ENCODE results near the gene IQCB1. TPM values are rescaled to one million over a fixed set of nuclear protein-coding genes. Genes with fewer than 3 reads are reported as not detected.

The IQCB1 gene
- total and polyA plus RNA-seq, 9 donors: 15.3 to 28.2 (median 20.2) TPM

DNA sequence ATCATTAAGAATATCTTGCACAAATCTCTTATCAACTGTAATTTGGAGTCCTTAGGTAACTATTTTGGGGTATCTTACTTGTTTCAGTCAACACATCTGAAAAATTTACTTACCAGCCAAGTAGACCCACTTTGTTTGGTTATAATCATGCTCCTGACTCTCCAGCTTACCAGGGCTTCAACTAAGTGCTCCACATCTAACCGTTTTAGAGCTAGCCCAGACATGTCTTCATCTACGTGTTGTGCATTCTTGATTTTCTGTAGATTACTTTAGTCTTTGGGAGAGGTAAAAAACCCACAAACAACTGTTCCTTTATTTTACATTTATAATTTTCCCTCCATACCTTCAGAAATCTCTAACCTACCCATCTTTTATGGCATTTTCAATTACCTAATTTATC is 17.4 kb upstream of the IQCB1 start:
- no peak overlapping the region for H3K27ac ChIP-seq
- H3K27me3 ChIP-seq: no peaks in the 10 kb centered on the region
- H3K4me1 ChIP-seq (ENCODE audit: insufficient read depth): no peaks in the 10 kb centered on the region
- TF ChIP-seq EP300 (IDR thresholded peaks at IDR 0.05) (no peak), POLR2A (IDR thresholded peaks at IDR 0.05) (no peak)
- TF ChIP-seq, protein P1, sequence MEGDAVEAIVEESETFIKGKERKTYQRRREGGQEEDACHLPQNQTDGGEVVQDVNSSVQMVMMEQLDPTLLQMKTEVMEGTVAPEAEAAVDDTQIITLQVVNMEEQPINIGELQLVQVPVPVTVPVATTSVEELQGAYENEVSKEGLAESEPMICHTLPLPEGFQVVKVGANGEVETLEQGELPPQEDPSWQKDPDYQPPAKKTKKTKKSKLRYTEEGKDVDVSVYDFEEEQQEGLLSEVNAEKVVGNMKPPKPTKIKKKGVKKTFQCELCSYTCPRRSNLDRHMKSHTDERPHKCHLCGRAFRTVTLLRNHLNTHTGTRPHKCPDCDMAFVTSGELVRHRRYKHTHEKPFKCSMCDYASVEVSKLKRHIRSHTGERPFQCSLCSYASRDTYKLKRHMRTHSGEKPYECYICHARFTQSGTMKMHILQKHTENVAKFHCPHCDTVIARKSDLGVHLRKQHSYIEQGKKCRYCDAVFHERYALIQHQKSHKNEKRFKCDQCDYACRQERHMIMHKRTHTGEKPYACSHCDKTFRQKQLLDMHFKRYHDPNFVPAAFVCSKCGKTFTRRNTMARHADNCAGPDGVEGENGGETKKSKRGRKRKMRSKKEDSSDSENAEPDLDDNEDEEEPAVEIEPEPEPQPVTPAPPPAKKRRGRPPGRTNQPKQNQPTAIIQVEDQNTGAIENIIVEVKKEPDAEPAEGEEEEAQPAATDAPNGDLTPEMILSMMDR (IDR thresholded peaks at IDR 0.05): no peak
- no peak for DNase-seq
- intact Hi-C loops (cut with DNase I): no loop called here
- no peaks in the 10 kb centered on the region for H3K36me3 ChIP-seq
- H3K9me3 ChIP-seq: no peaks in the 10 kb centered on the region
- H3K4me3 ChIP-seq: no peak overlapping the region
- 90 to 94% (median 92%) methylated on average over 2 of the region's 2 CpGs for WGBS, 3 donors

DNA sequence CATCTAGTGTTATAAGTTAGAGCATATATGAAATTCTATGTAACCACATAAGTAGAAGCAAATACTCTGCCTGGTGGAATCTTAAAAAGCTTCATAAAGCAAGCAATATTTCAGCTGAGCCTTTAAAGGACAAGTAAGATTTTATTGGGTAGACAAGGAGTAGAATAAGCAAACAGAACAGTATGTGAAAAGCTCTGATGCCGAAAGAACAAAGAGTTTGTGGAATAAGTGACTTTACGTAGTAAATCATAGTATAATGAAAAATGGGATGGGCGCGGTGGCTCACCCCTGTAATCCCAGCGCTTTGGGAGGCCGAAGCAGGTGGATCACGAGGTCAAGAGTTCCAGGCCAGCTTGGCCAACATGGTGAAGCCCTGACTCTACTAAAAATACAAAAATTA is 10.0 kb upstream of the IQCB1 start:
- H3K4me1 ChIP-seq (ENCODE audit: insufficient read depth): no peaks in the 10 kb centered on the region
- no peak overlapping the region for H3K4me3 ChIP-seq
- WGBS, 3 donors: 94 to 96% (median 95%) methylated on average over 7 of the region's 7 CpGs
- H3K9me3 ChIP-seq: no peaks in the 10 kb centered on the region
- no peak overlapping the region for H3K27ac ChIP-seq
- no peaks in the 10 kb centered on the region for H3K36me3 ChIP-seq
- no peak for DNase-seq
- no peak for TF ChIP-seq EP300 (IDR thresholded peaks at IDR 0.05)
- TF ChIP-seq, protein P1 (IDR thresholded peaks at IDR 0.05): no peak
- TF ChIP-seq POLR2A (IDR thresholded peaks at IDR 0.05): no peak
- intact Hi-C loops (cut with DNase I): no loop called here
- H3K27me3 ChIP-seq: no peaks in the 10 kb centered on the region

DNA sequence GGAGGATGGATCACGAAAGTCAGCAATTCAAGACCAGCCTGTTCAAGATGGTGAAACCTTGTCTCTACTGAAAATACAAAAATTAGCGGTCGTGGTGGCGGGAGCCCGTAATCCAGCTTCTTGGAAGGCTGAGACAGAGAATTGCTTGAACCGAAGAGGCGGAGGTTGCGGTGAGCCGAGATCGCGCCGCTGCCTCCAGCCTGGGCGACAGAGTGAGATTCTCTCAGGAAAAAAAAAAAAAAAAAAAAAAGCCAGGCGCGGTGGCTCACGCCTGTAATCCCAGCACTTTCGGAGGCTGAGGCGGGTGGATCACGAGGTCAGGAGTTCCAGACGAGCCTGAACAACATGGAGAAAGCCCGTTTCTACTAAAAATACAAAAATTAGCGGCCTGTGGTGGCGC is 5.1 kb upstream of the IQCB1 start:
- Histone ChIP-seq H3K4me3 (no peak overlapping the region), H3K4me1 (ENCODE audit: insufficient read depth) (peaks cover 2% of the 10 kb centered on the region), H3K9me3 (no peaks in the 10 kb centered on the region), H3K36me3 (no peaks in the 10 kb centered on the region), H3K27me3 (no peaks in the 10 kb centered on the region), H3K27ac (no peak overlapping the region)
- TF ChIP-seq POLR2A (IDR thresholded peaks at IDR 0.05): no peak
- TF ChIP-seq EP300 (IDR thresholded peaks at IDR 0.05): no peak
- TF ChIP-seq, protein P1 (IDR thresholded peaks at IDR 0.05): no peak
- WGBS, 3 donors: 97 to 98% (median 98%) methylated on average over 22 to 23 of the region's 23 CpGs
- no peak for DNase-seq
- intact Hi-C loops (cut with DNase I): no loop called here

DNA sequence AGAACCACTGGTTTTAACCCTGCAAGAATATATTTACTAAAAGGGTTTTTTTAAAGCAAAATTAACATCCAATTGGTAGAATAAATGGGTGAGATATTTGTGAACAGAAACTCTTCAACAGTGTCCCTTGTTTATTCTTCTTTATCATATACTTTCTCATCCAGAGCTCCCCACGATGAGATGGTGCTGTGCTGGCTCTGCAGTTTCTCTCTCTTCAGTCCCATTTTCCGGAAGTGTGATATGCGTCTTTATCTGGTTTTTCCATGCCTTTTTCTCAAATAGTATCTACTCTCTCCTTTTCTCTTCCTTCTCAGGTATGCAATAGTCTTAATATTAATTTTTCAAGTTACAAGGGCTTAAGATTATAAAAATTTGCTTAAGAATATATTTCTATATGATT is 1.6 kb upstream of the IQCB1 start:
- no peaks in the 10 kb centered on the region for H3K27me3 ChIP-seq
- H3K36me3 ChIP-seq: no peaks in the 10 kb centered on the region
- 79 to 83% (median 81%) methylated on average over 3 of the region's 3 CpGs for WGBS, 3 donors
- H3K4me3 ChIP-seq: no peak overlapping the region
- peaks cover 4% of the 10 kb centered on the region for H3K4me1 ChIP-seq (ENCODE audit: insufficient read depth)
- no peak for TF ChIP-seq EP300 (IDR thresholded peaks at IDR 0.05)
- TF ChIP-seq, protein P1 (IDR thresholded peaks at IDR 0.05): no peak
- TF ChIP-seq POLR2A (IDR thresholded peaks at IDR 0.05): no peak
- intact Hi-C loops (cut with DNase I): no loop called here
- no peaks in the 10 kb centered on the region for H3K9me3 ChIP-seq
- H3K27ac ChIP-seq: no peak overlapping the region
- no peak for DNase-seq

DNA sequence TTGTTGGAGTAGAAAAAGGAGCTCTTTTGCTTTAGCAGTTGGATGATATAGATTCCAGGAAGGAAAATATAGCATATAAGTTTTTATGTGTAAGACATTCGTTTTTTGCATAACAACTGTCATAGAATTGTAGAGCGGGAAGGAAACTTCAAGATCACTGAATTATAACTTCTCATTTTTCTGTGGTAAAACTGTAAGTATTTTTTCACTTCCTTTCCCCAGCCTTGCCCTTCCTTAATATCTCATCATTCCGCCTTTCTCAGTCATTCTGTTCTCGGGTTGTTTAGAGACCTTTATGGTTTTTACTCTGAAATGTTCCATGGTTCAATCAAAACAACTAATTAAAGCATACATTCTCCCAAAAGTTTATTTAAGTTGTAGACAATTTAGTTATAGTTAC is 1.2 kb upstream of the IQCB1 start:
- intact Hi-C loops (cut with DNase I): no loop called here
- H3K27me3 ChIP-seq: no peaks in the 10 kb centered on the region
- WGBS, 3 donors: 65 to 70% (median 67%) methylated on average over 4 of the region's 4 CpGs
- H3K27ac ChIP-seq: no peak overlapping the region
- no peaks in the 10 kb centered on the region for H3K36me3 ChIP-seq
- no peak for DNase-seq
- H3K4me3 ChIP-seq: no peak overlapping the region
- H3K9me3 ChIP-seq: no peaks in the 10 kb centered on the region
- H3K4me1 ChIP-seq (ENCODE audit: insufficient read depth): peaks cover 4% of the 10 kb centered on the region
- TF ChIP-seq POLR2A (IDR thresholded peaks at IDR 0.05) (no peak), EP300 (IDR thresholded peaks at IDR 0.05) (no peak)
- TF ChIP-seq, protein P1 (IDR thresholded peaks at IDR 0.05): no peak

All from ovary (tissue), 9 donors.